AG04449 (cell line): ENCODE measurements around the gene GALNTL6.

Experiments used
- CTCF ChIA-PET: fragments of 350-600 bp; formaldehyde crosslinking; extraction: SDS; loops from one replicate; lab custom pipeline; 2021; ENCODE audit warnings: antibody characterized with exemption; lab: Yijun Ruan, JAX
- POLR2A ChIA-PET: fragments of 400-600, 350-600 bp; formaldehyde crosslinking; extraction: SDS; loops from one replicate; lab custom pipeline; 2020; ENCODE audit warnings: antibody characterized with exemption, inconsistent platforms; lab: Yijun Ruan, JAX
- DNase-seq: peaks from one replicate; pipeline ENCODE4 v3.0.0-alpha.2; 2010; ENCODE audit warnings: low read depth, low spot score
- H3K4me3 ChIP-seq: 2 replicates; pipeline ENCODE4 v1.5.1; 2011; ENCODE audit warnings: low read depth, mild to moderate bottlenecking, control low read depth, low read length
- TF ChIP-seq, protein P1 (sequence below): IDR thresholded peaks from one replicate; pipeline ENCODE4 v1.5.1; 2011; ENCODE audit warnings: mild to moderate bottlenecking, moderate library complexity, low read length, control low read depth, inconsistent platforms; ENCODE audit not compliant: insufficient read depth; ENCODE audit errors: missing control alignments

Gene GALNTL6

DNA sequence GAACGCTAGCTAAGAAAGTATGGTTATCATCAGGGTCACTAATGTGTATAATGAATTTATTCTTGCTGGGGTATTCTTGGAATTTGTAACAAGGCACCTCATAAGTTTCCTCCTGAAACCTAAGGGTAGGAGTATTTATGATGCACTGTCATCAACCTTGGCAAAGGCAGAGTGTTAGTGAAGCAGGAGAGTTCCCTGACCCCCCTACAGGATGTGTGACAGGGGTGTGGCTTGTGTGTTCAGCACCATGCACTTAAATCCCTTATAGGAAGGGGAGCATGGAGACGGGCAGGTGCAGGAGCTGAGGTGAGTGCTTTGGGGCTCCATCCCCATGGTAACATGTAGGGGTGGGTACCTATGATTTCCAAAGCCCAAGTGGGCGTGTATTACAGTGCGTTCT lies 237.7 kb downstream of the GALNTL6 start:
- CTCF ChIA-PET = no interaction called here
- DNase-seq = no peak
- POLR2A ChIA-PET = no interaction called here
- H3K4me3 ChIP-seq = no peak overlapping the region
- TF ChIP-seq, protein P1, sequence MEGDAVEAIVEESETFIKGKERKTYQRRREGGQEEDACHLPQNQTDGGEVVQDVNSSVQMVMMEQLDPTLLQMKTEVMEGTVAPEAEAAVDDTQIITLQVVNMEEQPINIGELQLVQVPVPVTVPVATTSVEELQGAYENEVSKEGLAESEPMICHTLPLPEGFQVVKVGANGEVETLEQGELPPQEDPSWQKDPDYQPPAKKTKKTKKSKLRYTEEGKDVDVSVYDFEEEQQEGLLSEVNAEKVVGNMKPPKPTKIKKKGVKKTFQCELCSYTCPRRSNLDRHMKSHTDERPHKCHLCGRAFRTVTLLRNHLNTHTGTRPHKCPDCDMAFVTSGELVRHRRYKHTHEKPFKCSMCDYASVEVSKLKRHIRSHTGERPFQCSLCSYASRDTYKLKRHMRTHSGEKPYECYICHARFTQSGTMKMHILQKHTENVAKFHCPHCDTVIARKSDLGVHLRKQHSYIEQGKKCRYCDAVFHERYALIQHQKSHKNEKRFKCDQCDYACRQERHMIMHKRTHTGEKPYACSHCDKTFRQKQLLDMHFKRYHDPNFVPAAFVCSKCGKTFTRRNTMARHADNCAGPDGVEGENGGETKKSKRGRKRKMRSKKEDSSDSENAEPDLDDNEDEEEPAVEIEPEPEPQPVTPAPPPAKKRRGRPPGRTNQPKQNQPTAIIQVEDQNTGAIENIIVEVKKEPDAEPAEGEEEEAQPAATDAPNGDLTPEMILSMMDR = no peak

DNA sequence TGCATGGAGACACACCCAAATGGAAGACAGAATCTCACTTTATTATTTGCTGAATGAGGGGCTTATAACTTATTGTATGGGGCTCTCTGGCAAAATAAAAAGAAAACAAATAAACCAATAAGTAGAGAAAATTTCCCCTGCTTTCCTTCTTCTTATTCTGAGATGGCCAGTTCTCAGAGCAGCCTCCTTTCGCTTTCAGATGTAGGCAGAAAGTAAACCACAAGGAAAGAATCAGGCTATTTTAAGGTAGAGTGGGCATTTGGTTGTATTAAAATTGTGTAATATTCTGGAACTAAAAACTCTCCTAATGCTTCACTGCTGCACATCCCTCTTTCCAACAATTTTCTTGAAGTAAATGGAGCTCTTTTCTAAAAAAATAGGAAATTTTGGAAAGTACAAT lies 241.8 kb downstream of the GALNTL6 start:
- no peak overlapping the region for H3K4me3 ChIP-seq
- ChIA-PET POLR2A (no interaction called here), CTCF (no interaction called here)
- DNase-seq = no peak
- TF ChIP-seq, protein P1 = no peak

DNA sequence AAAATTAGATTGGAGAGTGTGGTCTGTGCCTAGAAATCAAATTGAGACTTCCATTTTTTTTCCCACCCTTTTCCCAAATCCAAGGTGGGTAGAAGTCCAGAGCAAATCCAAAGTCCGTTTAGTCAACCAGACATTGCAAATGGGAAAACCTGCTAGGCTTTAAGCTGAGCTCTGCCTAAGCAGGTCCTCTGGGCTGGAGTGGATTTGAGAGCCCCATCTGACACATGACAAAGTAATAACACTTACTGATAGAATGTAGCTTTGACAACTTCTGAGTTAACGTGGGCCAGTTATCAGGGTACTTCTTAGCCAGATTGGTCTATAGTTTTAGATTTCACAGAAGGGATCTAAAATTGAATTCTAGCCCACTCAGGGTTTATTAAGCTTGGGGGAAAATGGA lies 242.3 kb downstream of the GALNTL6 start:
- no peak overlapping the region for H3K4me3 ChIP-seq
- DNase-seq = no peak
- POLR2A ChIA-PET = no interaction called here
- TF ChIP-seq, protein P1 = no peak
- CTCF ChIA-PET = no interaction called here

DNA sequence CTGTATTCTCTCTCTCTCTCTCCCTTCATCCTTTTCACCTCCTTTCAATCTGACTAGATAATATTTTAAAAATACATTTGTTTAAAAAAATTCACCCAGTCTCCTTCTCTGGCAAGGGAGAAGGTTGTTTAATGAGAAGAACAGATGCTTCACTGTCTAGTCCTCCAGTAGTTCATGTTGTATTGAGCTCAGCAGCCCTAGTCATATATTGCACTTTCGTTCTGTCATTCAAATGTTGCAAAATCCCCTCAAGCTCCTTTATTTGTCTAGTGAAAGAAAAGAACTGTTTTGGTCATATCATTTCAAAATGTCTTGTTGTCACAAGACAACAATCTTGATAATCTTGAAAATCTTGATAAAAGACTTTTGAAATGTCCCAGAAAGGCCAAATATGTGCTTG lies 248.0 kb downstream of the GALNTL6 start:
- CTCF ChIA-PET = no interaction called here
- DNase-seq = no peak
- no peak overlapping the region for H3K4me3 ChIP-seq
- POLR2A ChIA-PET = no interaction called here
- TF ChIP-seq, protein P1 = no peak

DNA sequence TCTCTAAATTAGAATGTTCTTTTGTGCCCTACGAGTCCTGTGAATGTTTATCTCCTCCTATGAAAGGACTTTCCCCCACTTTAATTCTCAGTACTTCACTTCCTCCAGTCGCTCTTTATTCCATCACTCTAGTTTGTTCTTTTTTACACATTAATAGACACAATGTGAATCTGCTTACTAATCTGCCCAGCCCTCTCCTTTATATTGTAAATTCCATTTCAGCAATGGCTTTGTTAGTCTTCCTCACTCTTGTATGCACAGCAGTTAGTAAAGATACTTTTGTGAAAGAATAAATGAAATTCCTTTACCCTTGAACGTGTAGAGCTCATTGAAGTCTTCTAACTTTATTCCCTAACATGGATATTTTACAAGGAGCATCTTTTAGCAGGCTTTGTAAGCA lies 255.3 kb downstream of the GALNTL6 start:
- TF ChIP-seq, protein P1 = no peak
- CTCF ChIA-PET = no interaction called here

DNA sequence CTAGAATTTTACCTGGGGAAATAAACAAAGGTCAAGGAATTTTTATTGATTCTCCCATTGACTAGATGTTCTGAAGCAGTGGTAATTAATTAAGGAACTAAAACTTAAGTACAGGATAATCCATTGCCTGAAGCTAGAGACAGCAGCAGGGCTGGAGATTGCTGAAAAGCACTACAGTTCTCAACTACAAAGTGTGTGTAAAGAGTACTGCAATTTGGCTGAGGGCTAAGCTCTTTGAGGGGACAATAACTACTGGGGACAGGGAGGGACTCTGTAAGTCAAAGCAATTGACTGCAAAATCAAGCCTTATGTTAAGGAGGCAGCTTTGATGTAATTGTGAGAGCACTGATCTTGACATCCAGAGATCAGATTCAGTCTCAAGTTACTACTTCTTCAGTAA lies 260.4 kb downstream of the GALNTL6 start:
- POLR2A ChIA-PET = no interaction called here
- TF ChIP-seq, protein P1 = no peak
- no peak for DNase-seq
- no peak overlapping the region for H3K4me3 ChIP-seq
- CTCF ChIA-PET = no interaction called here

More for the DNA sequence above, 255.3 kb downstream of the GALNTL6 start:
- POLR2A ChIA-PET = no interaction called here
- DNase-seq = no peak
- no peak overlapping the region for H3K4me3 ChIP-seq
